ENCODE results near the gene SLC35G1. TPM values are rescaled to one million over a fixed set of nuclear protein-coding genes. Genes with fewer than 3 reads are reported as not detected.

SLC35G1 gene
- total RNA-seq, 1 experiment from 2014 or later, result 9.4 TPM

- no peak for ATAC-seq
- Histone ChIP-seq H3K9ac (ENCODE audit: low read length) (no peak overlapping the region), H3K4me2 (ENCODE audit: low read length) (no peak overlapping the region), H3K79me2 (ENCODE audit: insufficient read depth, low read length) (peaks cover 15% of the 10 kb centered on the region), H3K36me3 (ENCODE audit: control insufficient read depth in 1 of 2, insufficient read depth in 2 of 2, low read length in 2 of 2) (peaks cover 0 to 9% of the 10 kb centered on the region in 2 experiments; a peak in 1 of 4 replicates), H4K20me1 (ENCODE audit: insufficient read depth) (no peaks in the 10 kb centered on the region), H3K4me1 (ENCODE audit: control insufficient read depth in 1 of 2, insufficient read depth in 2 of 2, low read length in 2 of 2) (peaks cover 0 to 20% of the 10 kb centered on the region in 2 experiments; a peak in 2 of 4 replicates), H3K9me3 (ENCODE audit: control insufficient read depth in 1 of 2, insufficient read depth in 1 of 2, low read depth in 1 of 2, low read length in 2 of 2) (no peaks in the 10 kb centered on the region), H2AFZ (ENCODE audit: low read depth, low read length, poor library complexity, severe bottlenecking) (no peak overlapping the region), H3K9me2 (ENCODE audit: insufficient read depth) (no peaks in the 10 kb centered on the region), H3K4me3 (replicated peaks in 1 of 2; ENCODE audit: low read depth in 1 of 2, low read length in 2 of 2) (no peak overlapping the region), H3K27ac (ENCODE audit: low read depth, low read length) (no peak overlapping the region), H3K27me3 (ENCODE audit: insufficient read depth, low read length) (no peaks in the 10 kb centered on the region)
- TF ChIP-seq ELF1 (IDR thresholded peaks at IDR 0.05; ENCODE audit: borderline replicate concordance, low read depth) (no peak), REST (IDR thresholded peaks at IDR 0.05; ENCODE audit: low read depth) (no peak), SP1 (IDR thresholded peaks at IDR 0.05; ENCODE audit: low read depth) (no peak), ZBTB33 (IDR thresholded peaks at IDR 0.05; ENCODE audit: extremely low read depth, insufficient replicate concordance, low read length) (no peak), ZNF274 (IDR thresholded peaks at IDR 0.05; ENCODE audit: low read depth, low read length) (no peak), POLR2AphosphoS5 (IDR thresholded peaks at IDR 0.05; ENCODE audit: low read depth, low read length) (no peak), EZH2phosphoT487 (IDR thresholded peaks at IDR 0.05; ENCODE audit: borderline replicate concordance) (no peak), EZH2 (IDR thresholded peaks at IDR 0.05) (no peak), ZFX (IDR thresholded peaks at IDR 0.05) (no peak), TCF7L2 (IDR thresholded peaks at IDR 0.05; ENCODE audit: borderline replicate concordance, extremely low read depth, insufficient read depth, insufficient read length) (no peak)
- no TSS peak for BruUV-seq (replicated peaks)
- no peak for DNase-seq (ENCODE audit: low read depth, low spot score)
- intact Hi-C loops (cut with micrococcal nuclease), result no loop called here
- RAD21 ChIA-PET (ENCODE audit: low non-redundant PET in 1 of 2, low total read pairs in 2 of 2, uncharacterized antibody in 2 of 2, unreplicated experiment in 2 of 2), result no interaction called here
- CTCF ChIA-PET, result interaction anchor here (0.9 kb wide), 1 partner anchor 19 kb away, joined by 3 read pairs; no protein-coding TSS in a partner anchor
- POLR2A ChIA-PET, result no interaction called here
Observed at GRCh38 chr10:93897070-93897780, 3.4 kb downstream of the SLC35G1 start.
